ENCODE data around the gene FOXP4.

DNA sequence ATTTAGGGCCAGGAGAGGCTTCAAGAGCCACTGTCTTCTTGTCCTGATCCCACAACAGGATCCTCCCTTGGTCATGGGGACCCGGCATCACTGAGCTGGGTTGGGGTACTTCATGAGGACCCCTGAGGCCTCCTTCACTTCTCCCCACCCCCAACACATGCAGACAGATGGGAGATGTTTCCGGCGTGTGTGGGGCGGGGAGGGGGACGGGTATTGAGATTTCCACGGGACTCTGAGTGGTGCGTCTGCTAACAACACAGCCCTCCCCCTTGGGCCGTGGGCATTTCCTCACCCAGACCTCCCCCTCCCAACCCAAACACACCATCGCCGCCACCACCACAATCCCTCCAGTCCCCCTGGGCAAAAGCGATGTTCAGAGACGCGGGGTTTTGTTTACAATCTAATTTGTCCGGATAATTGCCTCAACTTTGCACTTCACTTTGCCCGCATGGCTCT lies 906 bp upstream of the FOXP4 start:
- TF ChIP-seq, protein P1, sequence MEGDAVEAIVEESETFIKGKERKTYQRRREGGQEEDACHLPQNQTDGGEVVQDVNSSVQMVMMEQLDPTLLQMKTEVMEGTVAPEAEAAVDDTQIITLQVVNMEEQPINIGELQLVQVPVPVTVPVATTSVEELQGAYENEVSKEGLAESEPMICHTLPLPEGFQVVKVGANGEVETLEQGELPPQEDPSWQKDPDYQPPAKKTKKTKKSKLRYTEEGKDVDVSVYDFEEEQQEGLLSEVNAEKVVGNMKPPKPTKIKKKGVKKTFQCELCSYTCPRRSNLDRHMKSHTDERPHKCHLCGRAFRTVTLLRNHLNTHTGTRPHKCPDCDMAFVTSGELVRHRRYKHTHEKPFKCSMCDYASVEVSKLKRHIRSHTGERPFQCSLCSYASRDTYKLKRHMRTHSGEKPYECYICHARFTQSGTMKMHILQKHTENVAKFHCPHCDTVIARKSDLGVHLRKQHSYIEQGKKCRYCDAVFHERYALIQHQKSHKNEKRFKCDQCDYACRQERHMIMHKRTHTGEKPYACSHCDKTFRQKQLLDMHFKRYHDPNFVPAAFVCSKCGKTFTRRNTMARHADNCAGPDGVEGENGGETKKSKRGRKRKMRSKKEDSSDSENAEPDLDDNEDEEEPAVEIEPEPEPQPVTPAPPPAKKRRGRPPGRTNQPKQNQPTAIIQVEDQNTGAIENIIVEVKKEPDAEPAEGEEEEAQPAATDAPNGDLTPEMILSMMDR (IDR thresholded peaks at IDR 0.05 in 8 of 11, conservative IDR thresholded peaks at IDR 0.05 in 3 of 11), result no peak
- TF ChIP-seq POLR2AphosphoS5 (IDR thresholded peaks at IDR 0.05) (no peak), POLR2A (IDR thresholded peaks at IDR 0.05) (no peak)

Measured in spleen (tissue), 7 donors.